Measurements from ENCODE around the gene FAM174C. TPM values are rescaled to one million over a fixed set of nuclear protein-coding genes. Genes with fewer than 3 reads are reported as not detected.

Gene FAM174C
- total RNA-seq, 1 experiment from 2014 or later: 110 TPM

- H3K4me3 ChIP-seq (ENCODE audit: low read length): no peak overlapping the region
- ATAC-seq (no peak), DNase-seq (no peak)
- no peak overlapping the region for H2AFZ ChIP-seq (ENCODE audit: low read length)
- H4K20me1 ChIP-seq (ENCODE audit: low read length): peaks cover 3% of the 10 kb centered on the region; the same call in 1 of the 2 replicates
- BruUV-seq (replicated peaks): no TSS peak
- H3K27ac ChIP-seq (ENCODE audit: low read length): no peak overlapping the region
- ChIA-PET CTCF (interaction anchor here (0.5 kb wide), 1 partner anchor 10 kb away, joined by 7 read pairs; no protein-coding TSS in a partner anchor), POLR2A (ENCODE audit: unreplicated experiment) (no interaction called here)
- H3K36me3 ChIP-seq (ENCODE audit: low read depth, low read length): peaks cover 33% of the 10 kb centered on the region
- H3F3A ChIP-seq (ENCODE audit: low read length, unreplicated experiment): peaks cover 14% of the 10 kb centered on the region
- H3K9ac ChIP-seq (ENCODE audit: low read length): no peak overlapping the region
- no peak for TF ChIP-seq CTCF (conservative IDR thresholded peaks at IDR 0.05; ENCODE audit: low read depth, low read length)
- no peak for TF ChIP-seq EZH2phosphoT487 (IDR thresholded peaks at IDR 0.05; ENCODE audit: borderline replicate concordance, low read length)
- no peak for TF ChIP-seq EZH2 (IDR thresholded peaks at IDR 0.05; ENCODE audit: low read length, unreplicated experiment)
- intact Hi-C loops (cut with micrococcal nuclease): no loop called here
- no peaks in the 10 kb centered on the region for H3K9me3 ChIP-seq (ENCODE audit: low read length)
- no peaks in the 10 kb centered on the region for H3K9me2 ChIP-seq (replicated peaks; ENCODE audit: low read length)
- peaks cover 46% of the 10 kb centered on the region for H3K79me2 ChIP-seq (ENCODE audit: low read length)
- H3K27me3 ChIP-seq (ENCODE audit: low read length): no peaks in the 10 kb centered on the region
- H3K4me2 ChIP-seq (ENCODE audit: low read length): no peak overlapping the region
- H3K4me1 ChIP-seq (ENCODE audit: insufficient read depth, low read length): peaks cover 37% of the 10 kb centered on the region
Measured at GRCh38 chr19:1256646-1257474, 18.5 kb upstream of the FAM174C start.

GRCh38 chr19:1257475-1258162 lies 17.7 kb upstream of the FAM174C start:
- Histone ChIP-seq H3K9me2 (replicated peaks; ENCODE audit: low read length) (no peaks in the 10 kb centered on the region), H3F3A (ENCODE audit: low read length, unreplicated experiment) (peaks cover 14% of the 10 kb centered on the region), H3K4me3 (ENCODE audit: low read length) (no peak overlapping the region), H2AFZ (ENCODE audit: low read length) (no peak overlapping the region), H4K20me1 (ENCODE audit: low read length) (peaks cover 3% of the 10 kb centered on the region; the same call in 1 of the 2 replicates), H3K9me3 (ENCODE audit: low read length) (no peaks in the 10 kb centered on the region), H3K9ac (ENCODE audit: low read length) (no peak overlapping the region), H3K79me2 (ENCODE audit: low read length) (peaks cover 43% of the 10 kb centered on the region), H3K36me3 (ENCODE audit: low read depth, low read length) (peaks cover 33% of the 10 kb centered on the region), H3K4me1 (ENCODE audit: insufficient read depth, low read length) (peaks cover 44% of the 10 kb centered on the region), H3K27ac (ENCODE audit: low read length) (no peak overlapping the region), H3K27me3 (ENCODE audit: low read length) (no peaks in the 10 kb centered on the region), H3K4me2 (ENCODE audit: low read length) (no peak overlapping the region)
- POLR2A ChIA-PET (ENCODE audit: unreplicated experiment): no interaction called here
- no peak for DNase-seq
- BruUV-seq (replicated peaks): no TSS peak
- no peak for ATAC-seq
- intact Hi-C loops (cut with micrococcal nuclease): no loop called here
- TF ChIP-seq EZH2phosphoT487 (IDR thresholded peaks at IDR 0.05; ENCODE audit: borderline replicate concordance, low read length) (no peak), EZH2 (IDR thresholded peaks at IDR 0.05; ENCODE audit: low read length, unreplicated experiment) (no peak), CTCF (conservative IDR thresholded peaks at IDR 0.05; ENCODE audit: low read depth, low read length) (no peak)
- CTCF ChIA-PET: interaction anchor here (0.5 kb wide), 1 partner anchor 9 kb away, joined by 7 read pairs; no protein-coding TSS in a partner anchor
